ENCODE data around the gene TUBGCP2. TPM values are rescaled to one million over a fixed set of nuclear protein-coding genes. Genes with fewer than 3 reads are reported as not detected.

The TUBGCP2 gene
- total and polyA plus RNA-seq, 2 of the 13 experiments (the other 11 are each of a cell fraction or from before 2014, with no cell fraction given): 21.3 to 34.5 TPM

DNA sequence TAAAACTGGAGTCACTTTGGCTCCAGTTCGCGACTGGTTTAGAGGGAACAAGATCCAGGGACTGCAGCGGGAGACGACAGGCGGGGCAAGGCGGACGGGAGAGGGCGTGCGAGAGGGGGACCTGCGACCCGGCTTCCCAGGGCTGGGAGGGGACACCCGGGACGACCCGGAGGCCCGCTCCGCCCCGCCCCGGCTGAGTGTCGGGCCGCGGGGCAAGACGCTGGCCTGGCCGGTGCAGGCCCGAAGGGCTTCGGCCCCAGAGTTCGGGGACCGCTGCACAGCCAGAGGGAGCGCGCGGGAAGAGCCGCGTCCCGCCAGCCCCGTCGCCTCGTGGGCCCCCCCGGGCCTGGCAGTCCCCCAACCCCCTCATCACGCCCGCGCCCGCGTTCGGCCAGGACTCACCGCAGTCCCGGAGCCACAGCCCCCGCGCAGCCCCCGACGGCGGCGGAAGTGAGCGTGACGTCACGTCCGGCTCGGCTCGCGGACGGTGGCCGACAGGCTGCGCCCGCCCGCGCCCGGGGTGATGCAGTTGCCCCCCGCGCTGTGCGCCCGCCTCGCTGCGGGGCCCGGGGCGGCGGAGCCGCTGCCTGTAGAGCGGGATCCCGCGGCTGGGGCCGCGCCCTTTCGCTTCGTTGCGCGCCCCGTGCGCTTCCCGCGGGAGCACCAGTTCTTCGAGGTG, at the start of gene TUBGCP2, which contains the start of gene ZNF511 (continued):
- TF ChIP-seq SP5 (CRISPR knock-in tag; IDR thresholded peaks at IDR 0.05; ENCODE audit: borderline replicate concordance, low read depth): no peak
- TF ChIP-seq ZNF572 (CRISPR knock-in tag; IDR thresholded peaks at IDR 0.05): no peak
- TF ChIP-seq, protein P1, sequence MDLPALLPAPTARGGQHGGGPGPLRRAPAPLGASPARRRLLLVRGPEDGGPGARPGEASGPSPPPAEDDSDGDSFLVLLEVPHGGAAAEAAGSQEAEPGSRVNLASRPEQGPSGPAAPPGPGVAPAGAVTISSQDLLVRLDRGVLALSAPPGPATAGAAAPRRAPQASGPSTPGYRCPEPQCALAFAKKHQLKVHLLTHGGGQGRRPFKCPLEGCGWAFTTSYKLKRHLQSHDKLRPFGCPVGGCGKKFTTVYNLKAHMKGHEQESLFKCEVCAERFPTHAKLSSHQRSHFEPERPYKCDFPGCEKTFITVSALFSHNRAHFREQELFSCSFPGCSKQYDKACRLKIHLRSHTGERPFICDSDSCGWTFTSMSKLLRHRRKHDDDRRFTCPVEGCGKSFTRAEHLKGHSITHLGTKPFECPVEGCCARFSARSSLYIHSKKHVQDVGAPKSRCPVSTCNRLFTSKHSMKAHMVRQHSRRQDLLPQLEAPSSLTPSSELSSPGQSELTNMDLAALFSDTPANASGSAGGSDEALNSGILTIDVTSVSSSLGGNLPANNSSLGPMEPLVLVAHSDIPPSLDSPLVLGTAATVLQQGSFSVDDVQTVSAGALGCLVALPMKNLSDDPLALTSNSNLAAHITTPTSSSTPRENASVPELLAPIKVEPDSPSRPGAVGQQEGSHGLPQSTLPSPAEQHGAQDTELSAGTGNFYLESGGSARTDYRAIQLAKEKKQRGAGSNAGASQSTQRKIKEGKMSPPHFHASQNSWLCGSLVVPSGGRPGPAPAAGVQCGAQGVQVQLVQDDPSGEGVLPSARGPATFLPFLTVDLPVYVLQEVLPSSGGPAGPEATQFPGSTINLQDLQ (CRISPR knock-in tag; IDR thresholded peaks at IDR 0.05): no peak
- TF ChIP-seq NR2F6 (IDR thresholded peaks at IDR 0.05): no peak
- no peak for TF ChIP-seq NR2F6 (CRISPR knock-in tag; IDR thresholded peaks at IDR 0.05)
- TF ChIP-seq ZNF333 (CRISPR knock-in tag; IDR thresholded peaks at IDR 0.05; ENCODE audit: borderline replicate concordance): peak; percentile 47; the same call in 1 of the 2 replicates
- TF ChIP-seq, protein P2, sequence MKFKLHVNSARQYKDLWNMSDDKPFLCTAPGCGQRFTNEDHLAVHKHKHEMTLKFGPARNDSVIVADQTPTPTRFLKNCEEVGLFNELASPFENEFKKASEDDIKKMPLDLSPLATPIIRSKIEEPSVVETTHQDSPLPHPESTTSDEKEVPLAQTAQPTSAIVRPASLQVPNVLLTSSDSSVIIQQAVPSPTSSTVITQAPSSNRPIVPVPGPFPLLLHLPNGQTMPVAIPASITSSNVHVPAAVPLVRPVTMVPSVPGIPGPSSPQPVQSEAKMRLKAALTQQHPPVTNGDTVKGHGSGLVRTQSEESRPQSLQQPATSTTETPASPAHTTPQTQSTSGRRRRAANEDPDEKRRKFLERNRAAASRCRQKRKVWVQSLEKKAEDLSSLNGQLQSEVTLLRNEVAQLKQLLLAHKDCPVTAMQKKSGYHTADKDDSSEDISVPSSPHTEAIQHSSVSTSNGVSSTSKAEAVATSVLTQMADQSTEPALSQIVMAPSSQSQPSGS (CRISPR knock-in tag; IDR thresholded peaks at IDR 0.05): peak; percentile 49; the same call in 1 of the 2 replicates
- peak; percentile 87 for TF ChIP-seq ZNF777 (CRISPR knock-in tag; IDR thresholded peaks at IDR 0.05)
- peak; percentile 52; the same call in 1 of the 2 replicates for TF ChIP-seq RFX5 (IDR thresholded peaks at IDR 0.05; ENCODE audit: low read depth, low read length)
- TF ChIP-seq ARNT2 (CRISPR knock-in tag; IDR thresholded peaks at IDR 0.05; ENCODE audit: low read depth): peak; percentile 51; the same call in 1 of the 2 replicates
- peak; percentile 90 for TF ChIP-seq GABPB1 (CRISPR knock-in tag; IDR thresholded peaks at IDR 0.05)
- no peak for TF ChIP-seq NR2F1 (CRISPR knock-in tag; IDR thresholded peaks at IDR 0.05)
- no peak; the same call in 1 of the 2 replicates for TF ChIP-seq ZMAT3 (CRISPR knock-in tag; conservative IDR thresholded peaks at IDR 0.05)
- TF ChIP-seq ZNF879 (CRISPR knock-in tag; IDR thresholded peaks at IDR 0.05): no peak
- TF ChIP-seq ZNF713 (CRISPR knock-in tag; IDR thresholded peaks at IDR 0.05): no peak
- peak; percentile 78; the same call in 1 of the 2 replicates for TF ChIP-seq ZNF547 (CRISPR knock-in tag; IDR thresholded peaks at IDR 0.05)
- no peak for TF ChIP-seq ARID2 (CRISPR knock-in tag; IDR thresholded peaks at IDR 0.05; ENCODE audit: borderline replicate concordance)
- TF ChIP-seq ZNF468 (CRISPR knock-in tag; IDR thresholded peaks at IDR 0.05): no peak
- TF ChIP-seq PHF8 (CRISPR knock-in tag; IDR thresholded peaks at IDR 0.05): peak; percentile 80
- TF ChIP-seq JUNB (CRISPR knock-in tag; IDR thresholded peaks at IDR 0.05; ENCODE audit: borderline replicate concordance): no peak
- TF ChIP-seq REXO4 (CRISPR knock-in tag; IDR thresholded peaks at IDR 0.05; ENCODE audit: borderline replicate concordance): no peak
- no peak for TF ChIP-seq MAFK (conservative IDR thresholded peaks at IDR 0.05 in 1 of 2, IDR thresholded peaks at IDR 0.05 in 1 of 2; ENCODE audit: low read length in 2 of 2)
- no peak for TF ChIP-seq SCMH1 (CRISPR knock-in tag; IDR thresholded peaks at IDR 0.05; ENCODE audit: borderline replicate concordance)
- TF ChIP-seq, protein P3, sequence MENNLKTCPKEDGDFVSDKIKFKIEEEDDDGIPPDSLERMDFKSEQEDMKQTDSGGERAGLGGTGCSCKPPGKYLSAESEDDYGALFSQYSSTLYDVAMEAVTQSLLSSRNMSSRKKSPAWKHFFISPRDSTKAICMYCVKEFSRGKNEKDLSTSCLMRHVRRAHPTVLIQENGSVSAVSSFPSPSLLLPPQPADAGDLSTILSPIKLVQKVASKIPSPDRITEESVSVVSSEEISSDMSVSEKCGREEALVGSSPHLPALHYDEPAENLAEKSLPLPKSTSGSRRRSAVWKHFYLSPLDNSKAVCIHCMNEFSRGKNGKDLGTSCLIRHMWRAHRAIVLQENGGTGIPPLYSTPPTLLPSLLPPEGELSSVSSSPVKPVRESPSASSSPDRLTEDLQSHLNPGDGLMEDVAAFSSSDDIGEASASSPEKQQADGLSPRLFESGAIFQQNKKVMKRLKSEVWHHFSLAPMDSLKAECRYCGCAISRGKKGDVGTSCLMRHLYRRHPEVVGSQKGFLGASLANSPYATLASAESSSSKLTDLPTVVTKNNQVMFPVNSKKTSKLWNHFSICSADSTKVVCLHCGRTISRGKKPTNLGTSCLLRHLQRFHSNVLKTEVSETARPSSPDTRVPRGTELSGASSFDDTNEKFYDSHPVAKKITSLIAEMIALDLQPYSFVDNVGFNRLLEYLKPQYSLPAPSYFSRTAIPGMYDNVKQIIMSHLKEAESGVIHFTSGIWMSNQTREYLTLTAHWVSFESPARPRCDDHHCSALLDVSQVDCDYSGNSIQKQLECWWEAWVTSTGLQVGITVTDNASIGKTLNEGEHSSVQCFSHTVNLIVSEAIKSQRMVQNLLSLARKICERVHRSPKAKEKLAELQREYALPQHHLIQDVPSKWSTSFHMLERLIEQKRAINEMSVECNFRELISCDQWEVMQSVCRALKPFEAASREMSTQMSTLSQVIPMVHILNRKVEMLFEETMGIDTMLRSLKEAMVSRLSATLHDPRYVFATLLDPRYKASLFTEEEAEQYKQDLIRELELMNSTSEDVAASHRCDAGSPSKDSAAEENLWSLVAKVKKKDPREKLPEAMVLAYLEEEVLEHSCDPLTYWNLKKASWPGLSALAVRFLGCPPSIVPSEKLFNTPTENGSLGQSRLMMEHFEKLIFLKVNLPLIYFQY (CRISPR knock-in tag; IDR thresholded peaks at IDR 0.05; ENCODE audit: borderline replicate concordance): no peak
